HG02759 (cell line): ENCODE data around the gene SLCO2A1.

ENCODE experiments used
- ATAC-seq: cut with Tn5 transposase; IDR thresholded peaks from one replicate; pipeline ENCODE4 v1.9.1; 2021; ENCODE audit warnings: mild to moderate bottlenecking, moderate library complexity; ENCODE audit not compliant: unreplicated experiment

SLCO2A1 gene

GRCh38 chr3:133935843-133936769, 93.6 kb downstream of the SLCO2A1 start:
- no peak for ATAC-seq

GRCh38 chr3:133934996-133935842, 94.5 kb downstream of the SLCO2A1 start:
- no peak for ATAC-seq

- no peak for ATAC-seq
These were observed 95.4 kb downstream of the SLCO2A1 start for GRCh38 chr3:133934073-133934970.

DNA sequence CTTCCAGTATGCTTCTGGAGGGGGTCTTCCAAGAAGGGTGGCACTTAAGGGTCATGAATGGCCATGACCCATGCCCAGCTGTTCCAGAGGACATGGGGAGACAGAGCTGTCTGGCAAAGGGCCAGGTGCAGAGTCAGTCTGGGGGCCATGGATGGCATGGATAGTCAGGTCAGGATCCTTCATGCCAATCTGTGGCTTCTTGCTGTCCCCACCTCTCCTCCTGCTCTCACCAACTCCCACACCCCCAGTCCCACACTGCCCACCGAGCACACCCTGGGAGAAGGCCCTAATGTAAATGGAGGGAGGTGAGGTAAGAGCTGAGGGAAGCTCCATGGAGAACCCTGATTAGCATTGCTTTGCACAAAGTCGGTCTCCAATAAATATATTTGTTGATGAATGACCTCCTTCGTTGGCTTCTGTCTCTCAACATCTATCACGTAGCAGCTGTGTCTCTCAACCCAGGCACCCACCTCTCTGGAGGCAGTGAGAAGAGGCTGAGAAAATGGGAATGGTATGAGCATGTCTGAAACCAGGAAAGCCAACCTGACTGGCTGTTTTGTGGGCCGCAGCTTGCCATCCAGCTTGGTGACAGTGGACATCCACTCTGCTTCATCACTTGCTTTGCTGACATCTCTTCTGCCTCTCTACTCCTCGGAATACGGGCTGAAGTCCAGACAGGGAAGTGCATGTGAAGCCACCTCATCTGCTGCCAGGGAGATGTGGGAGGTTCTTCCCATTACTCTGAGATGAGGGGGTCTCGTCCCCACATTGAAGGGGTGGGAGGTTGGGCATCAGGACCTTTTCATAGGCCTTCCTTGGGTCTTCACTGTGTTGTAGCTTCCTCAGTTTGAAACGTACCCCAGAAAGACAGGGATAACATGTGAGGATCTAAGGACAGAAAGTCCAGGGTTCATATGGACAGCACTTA, 96.4 kb downstream of the SLCO2A1 start:
- no peak for ATAC-seq

- no peak for ATAC-seq
These were observed 97.7 kb downstream of the SLCO2A1 start for GRCh38 chr3:133932009-133932408.

DNA sequence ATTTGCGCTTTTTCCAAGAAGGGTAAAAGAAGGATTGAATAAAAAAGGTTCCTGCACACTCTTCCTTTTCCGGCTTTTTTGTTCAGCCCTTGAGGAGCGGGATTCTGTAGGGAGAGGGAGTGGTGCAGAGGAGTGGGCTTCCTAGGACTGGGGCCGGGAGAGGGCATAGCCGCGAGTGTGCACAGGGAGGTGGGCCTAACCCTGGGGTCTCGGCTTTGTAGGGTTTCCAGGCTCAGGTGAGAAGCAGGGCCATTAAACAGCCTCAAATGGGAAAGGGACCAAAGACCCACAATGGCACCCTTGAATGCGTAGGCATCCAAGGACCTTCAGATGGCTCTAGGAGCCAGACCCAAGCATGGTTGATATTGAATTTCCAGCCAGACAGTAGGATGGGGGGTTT, 98.6 kb downstream of the SLCO2A1 start:
- ATAC-seq = no peak

- no peak for ATAC-seq
These were observed 99.3 kb downstream of the SLCO2A1 start for GRCh38 chr3:133930341-133930933.

GRCh38 chr3:133928903-133929607, 100.7 kb downstream of the SLCO2A1 start:
- no peak for ATAC-seq

DNA sequence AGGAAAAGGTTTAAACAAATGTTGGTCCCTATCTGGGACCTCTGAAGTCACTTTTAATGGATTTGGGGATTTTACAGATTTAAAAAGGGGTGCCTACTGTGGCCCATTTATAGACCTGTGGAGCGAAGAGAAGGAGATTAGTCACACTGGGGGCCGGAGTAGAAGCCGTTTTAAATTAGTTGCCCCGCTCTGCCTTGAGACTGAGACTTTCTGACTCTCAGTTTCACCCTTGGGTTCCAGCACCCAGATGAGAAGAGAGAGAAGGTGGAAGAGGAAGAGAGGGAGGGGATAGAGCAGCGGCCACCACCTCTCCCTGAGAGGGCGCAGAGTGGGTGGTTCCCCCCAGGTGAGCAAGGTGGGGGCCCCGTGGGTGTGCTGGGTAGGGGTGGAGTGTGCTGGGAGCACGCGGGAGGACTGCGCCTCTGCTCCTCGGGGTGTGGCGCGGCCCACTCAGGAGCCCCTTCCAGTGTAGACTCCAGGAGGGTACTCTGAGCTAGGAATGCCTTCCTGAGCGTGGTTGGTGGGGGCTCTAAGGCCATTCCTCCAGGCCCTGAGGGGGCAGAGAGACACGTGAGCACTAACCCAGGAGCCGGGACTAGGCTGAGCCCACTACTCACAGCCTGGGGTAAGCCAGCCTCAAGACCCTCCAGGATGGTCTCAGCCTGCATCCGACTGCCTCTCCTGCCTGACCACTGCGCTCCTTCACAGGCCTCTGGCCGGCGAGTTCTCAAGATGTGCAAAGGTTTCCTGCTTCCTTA, 101.4 kb downstream of the SLCO2A1 start:
- ATAC-seq = no peak

DNA sequence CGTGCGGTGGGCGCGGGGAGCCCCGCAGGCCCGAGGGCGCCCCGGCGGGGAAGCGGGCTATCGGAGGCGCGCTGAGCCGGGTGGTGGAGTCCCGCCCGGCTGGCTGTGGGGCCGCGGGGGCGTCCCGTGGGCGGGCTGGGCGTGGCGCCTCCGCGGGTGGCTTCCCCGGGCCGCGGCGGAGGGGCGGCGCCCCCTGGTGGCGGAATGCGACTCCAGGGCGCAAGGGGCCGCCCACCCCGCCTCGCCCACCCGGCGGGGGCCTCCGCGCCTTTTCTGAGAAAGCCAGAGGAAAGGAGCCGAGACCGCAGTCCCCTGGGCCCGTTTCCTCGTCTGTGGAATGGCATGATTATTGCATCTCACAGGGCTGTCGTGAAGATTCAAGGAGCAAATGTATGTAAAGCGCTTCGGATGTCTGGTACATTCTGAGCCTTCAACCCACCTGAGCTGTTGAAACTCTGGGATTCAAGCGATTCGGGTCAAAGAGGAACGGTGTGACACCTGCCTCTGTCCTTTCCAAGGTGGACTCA, 102.1 kb downstream of the SLCO2A1 start:
- peak; percentile 87 for ATAC-seq

GRCh38 chr3:133926736-133927539, 102.8 kb downstream of the SLCO2A1 start:
- ATAC-seq = peak; percentile 16

DNA sequence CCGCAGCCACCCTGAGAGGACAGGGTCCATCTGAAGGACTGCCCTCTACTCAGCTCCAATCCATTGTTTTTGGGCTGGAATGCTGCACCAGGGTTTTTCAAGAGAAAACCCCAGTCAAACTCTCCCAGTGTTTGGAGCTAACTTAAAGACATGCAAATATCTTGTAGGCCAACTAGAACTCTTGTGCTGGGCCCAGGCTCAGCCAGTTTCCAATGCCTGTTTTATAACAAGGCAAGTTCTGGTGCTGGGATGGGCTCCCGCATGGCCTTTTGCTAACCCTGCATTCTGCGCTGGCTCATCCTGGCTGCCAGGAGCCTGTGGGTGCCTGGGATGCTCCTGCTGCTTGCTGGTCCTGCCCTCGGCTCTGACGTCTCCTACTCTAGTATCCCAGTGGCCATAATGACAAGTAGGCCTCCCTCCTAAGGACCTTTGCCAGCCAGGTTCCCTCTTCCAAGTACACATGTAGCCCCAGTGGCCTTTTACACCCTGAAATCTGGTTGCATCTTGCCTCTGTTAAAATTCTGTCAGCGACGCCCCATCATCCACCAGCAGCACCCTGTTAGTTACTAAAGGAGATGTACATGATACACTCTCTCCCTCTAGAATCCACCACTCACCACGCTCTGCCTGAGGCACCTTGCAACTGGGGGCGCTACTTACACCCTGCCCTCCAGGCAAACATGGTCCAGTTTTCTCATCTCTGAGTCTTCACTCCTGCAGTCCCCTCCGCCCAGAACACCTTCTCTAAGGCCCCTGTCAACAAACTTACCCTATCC, 103.6 kb downstream of the SLCO2A1 start:
- no peak for ATAC-seq

- no peak for ATAC-seq
These were observed 105.7 kb downstream of the SLCO2A1 start for GRCh38 chr3:133924041-133924440.

GRCh38 chr3:133921592-133921991, 108.1 kb downstream of the SLCO2A1 start:
- no peak for ATAC-seq

GRCh38 chr3:133917144-133917543, 112.6 kb downstream of the SLCO2A1 start:
- ATAC-seq = no peak
